CD4-positive, alpha-beta T cell treated with Interleukin-4 for 4 hours (primary cell): ENCODE measurements around the gene SEMA7A.
"Not testable (repeated sequence)": the region's sequence is repeated elsewhere in the genome, so short reads cannot be mapped to it uniquely, and the experiment has no call there.

ENCODE experiments used
- DNase-seq: peaks from one replicate; pipeline ENCODE4 v3.0.0-alpha.2; 2020

Gene SEMA7A

DNA sequence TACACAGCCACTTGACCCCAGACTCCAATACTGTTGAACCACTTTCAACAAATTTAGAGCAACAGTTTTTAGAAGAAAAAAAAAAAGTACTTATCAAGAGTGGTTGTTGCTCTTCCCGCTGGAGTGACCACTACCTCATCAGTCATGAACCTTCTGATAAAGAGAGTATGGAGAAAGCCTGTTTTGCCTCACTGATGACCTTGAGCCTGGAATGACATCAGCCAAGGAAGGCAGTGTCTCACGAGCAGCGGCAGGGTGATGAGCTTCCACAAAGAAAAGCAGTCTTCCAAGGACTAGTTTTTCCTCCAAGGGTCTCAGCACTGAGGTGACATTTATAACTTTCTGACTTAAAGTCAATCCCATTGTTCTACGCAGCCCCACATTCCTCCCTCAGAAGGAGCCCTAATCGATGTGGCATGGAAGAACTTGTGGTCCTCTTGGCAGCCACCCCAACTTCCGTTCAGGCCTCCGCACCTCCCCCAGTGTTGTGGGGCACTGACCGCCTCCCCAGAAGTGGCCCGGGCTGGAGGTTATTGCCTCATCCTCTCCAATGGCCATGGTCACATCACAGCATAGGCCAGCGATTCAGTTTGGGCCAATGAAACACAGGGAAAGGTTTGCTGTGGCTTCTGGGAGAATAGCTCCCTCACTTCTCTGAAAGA is 64.5 kb downstream of the SEMA7A start:
- DNase-seq: no peak

DNA sequence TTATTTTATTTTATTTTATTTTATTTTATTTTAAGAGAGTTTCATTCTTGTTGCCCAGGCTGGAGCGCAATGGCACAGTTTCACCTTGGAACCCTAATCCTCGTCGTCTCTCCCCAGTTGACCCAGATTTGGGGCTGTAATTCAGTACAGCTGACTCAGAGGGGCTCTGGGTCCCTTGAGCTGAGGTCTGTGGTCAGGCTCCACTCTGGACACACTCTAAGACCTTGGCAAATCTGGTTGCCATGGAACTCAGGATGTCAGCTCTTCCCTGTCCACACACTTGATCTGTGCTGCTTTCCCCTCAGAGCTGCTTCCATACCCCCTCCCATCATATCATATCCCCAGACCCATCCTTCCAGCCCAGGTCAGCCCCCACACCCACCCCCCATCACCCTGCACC is 65.6 kb downstream of the SEMA7A start:
- no peak for DNase-seq

DNA sequence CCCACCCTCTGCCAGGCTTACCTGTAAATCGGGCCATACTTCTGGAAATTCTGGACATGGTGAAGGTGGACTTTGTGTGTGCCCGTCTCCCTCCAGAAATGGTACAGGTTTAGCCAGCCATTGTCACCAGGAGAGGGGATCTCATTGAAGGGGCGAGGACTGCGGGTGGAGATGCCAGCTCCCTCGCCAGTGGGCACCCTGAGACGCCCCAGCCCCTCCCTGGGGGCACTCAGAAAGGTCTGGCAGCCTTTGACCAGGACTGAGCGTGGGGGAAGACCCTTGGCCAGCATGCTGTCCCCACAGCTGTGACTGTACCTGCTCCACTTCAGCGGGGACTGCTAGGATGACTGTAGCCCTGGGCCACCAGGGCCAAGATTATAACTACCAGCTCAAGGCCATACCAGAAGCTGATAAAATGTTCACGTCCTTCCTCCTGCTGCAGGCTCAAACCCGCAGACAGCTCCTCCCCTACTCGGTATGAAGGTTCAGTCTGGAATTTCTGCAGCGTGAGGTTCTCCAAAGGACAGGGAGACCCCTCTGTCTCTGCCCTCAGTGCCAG is 66.4 kb downstream of the SEMA7A start, which contains the start of gene CYP11A1:
TSS of gene CYP11A1 (minus strand) at position 351 of the 559 bp plus-strand sequence. CDS start at position 290, 61 bp downstream.
- no peak for DNase-seq

DNA sequence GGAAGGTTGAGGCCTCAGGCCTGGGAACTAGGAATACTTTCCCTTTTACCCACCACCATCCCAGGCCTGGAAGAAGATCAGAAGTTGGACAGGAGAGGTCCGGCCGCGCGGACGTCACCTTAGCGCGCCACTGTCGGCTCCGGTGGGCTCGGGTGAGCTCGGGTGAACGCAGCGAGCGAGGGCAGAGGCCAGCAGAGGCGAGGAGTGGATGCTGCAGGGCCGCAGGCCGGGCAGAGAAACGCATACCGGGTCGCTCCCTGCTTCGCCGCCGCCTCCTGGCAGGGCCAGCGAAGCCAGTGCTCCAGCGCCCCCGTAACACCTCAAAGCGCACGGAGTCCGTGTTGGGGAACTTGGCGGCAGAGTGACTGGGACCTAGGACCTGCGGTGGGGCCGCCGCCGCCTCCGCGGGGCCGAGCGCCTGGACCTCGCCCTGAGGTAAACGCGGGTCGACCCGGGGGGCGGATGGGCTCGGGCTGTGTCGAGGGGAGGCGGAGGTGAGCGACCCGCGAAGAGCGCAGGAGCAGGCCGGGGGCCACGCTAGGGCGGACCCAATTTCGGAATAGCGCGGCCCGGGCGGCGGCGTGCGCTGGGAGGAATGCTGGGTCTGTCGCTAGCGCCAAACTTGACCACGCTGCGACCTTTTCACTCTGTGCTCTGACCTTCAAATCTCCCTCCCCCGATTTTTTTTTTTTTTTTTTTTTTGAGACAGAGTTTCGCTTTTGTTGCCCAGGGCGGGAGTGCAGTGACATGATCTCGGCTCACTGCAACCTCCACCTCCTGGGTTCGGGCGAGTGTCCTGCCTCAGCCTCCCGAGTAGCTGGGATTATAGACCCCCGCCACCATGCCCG is 67.9 kb downstream of the SEMA7A start:
- DNase-seq: no peak

DNA sequence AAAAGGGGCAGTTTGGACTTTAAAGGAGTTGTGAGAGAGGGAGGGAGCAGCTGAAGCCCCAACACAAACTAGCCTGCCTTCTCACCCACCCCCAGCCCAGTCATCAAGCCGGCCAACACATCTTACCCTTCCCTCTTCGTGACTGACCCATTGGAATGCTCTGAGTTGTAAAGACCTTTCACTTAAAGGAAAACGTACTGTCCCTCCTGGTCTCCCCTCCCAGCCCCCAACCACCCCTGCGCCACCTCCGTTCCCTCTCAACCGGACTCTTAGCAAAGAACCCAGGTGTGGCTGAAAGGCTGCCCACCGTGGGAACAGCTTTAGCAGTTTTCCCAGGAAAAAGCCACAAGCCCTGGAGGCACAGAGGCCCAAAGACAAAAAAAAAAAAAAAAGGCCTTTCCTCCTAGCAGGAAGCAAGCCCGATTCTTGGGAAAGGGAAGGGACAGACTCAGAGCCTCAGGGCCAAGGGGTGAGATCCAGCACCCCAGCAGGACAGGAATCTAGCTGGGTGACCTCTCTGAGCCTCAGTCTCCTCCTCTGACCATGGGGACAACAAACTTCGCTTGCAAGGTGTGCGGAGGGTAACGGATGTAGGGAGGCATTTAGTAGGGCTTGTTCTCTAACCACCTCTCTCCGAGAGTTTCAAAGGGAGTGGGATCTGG is 68.7 kb downstream of the SEMA7A start:
- DNase-seq: no peak

DNA sequence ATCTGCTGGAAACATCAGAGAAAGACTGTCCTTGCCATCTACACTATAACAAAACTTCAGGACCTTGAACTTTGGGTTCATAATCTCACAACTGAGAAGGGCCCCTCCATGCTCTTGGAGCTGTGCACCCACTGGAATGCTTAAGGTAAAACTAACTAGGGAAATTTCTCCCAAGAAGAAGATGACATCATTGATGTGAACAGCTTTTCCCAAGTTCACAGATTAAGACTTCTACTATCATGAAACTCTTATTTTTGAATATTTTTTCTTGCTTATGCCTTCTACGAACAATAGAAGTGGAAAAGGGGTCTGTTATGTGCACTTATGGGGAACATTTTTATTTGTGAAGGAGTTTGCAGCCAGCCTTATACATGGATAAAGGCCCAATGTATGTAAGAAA is 71.3 kb downstream of the SEMA7A start:
- no peak for DNase-seq

DNA sequence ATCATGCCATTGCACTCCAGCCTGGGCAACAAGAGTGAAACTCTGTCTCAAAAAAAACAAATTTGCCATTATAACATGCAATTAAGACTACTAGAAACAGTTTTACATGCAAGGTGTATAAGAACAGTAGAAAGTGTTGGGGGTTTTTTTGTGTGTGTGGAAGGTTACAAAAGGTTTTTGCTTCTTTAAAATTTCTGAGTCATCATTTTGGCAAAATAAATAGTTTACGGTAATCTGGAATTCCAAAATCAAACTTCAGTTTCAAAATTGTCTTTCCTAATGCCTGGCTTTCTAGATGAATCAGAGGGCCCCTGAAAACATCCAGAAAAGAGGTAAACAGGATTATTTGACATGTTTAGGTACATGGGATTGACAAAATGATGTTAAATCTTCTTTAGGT is 72.9 kb downstream of the SEMA7A start:
- DNase-seq: not testable (repeated sequence)

DNA sequence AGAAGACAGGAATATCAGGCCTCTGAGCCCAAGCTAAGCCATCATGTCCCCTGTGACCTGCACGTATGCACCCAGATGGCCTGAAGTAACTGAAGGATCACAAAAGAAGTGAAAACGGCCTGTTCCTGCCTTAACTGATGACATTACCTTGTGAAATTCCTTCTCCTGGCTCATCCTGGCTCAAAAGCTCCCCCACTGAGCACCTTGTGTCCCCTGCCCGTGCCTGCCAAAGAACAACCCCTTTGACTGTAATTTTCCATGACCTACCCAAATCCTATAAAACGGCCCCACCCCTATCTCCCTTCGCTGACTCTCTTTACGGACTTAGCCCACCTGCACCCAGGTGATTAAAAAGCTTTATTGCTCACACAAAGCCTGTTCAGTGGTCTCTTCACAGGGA is 74.4 kb downstream of the SEMA7A start:
- DNase-seq: not testable (repeated sequence)
